IPS DF 6.9 (cell line): Measurements from ENCODE around the gene SPG11.

Source experiments
- DNase-seq: peaks from one replicate; pipeline ENCODE4 v3.0.0-alpha.2; 2013; ENCODE audit warnings: low read depth, low spot score
- H3K27ac ChIP-seq: one replicate; pipeline ENCODE4 v1.5.1; 2013; ENCODE audit warnings: low read length, control low read depth
- H3K27me3 ChIP-seq: 2 replicates; pipeline ENCODE4 v1.6.1; 2013; ENCODE audit warnings: mild to moderate bottlenecking, low read length; ENCODE audit not compliant: control insufficient read depth, insufficient read depth
- H3K36me3 ChIP-seq: 2 replicates; pipeline ENCODE4 v1.6.1; 2013; ENCODE audit warnings: low read length; ENCODE audit not compliant: control insufficient read depth, insufficient read depth
- H3K4me1 ChIP-seq: 2 replicates; pipeline ENCODE4 v1.6.1; 2013; ENCODE audit warnings: low read length; ENCODE audit not compliant: control insufficient read depth, insufficient read depth
- H3K4me3 ChIP-seq: 2 replicates; pipeline ENCODE4 v1.5.1; 2013; ENCODE audit warnings: mild to moderate bottlenecking, low read length
- H3K9me3 ChIP-seq: 2 replicates; pipeline ENCODE4 v1.6.1; 2013; ENCODE audit warnings: low read length, inconsistent platforms; ENCODE audit not compliant: control insufficient read depth, insufficient read depth
- whole genome bisulfite sequencing: extraction: QIAGEN DNeasy Blood & Tissue Kit; methylation state at CpG from one replicate; pipeline ENCODE4 v1.1.7; 2013; ENCODE audit warnings: mixed read lengths, missing lambda C conversion rate; ENCODE audit not compliant: insufficient read length, insufficient coverage; 5-methylcytosine and 5-hydroxymethylcytosine counted together

Gene SPG11

DNA sequence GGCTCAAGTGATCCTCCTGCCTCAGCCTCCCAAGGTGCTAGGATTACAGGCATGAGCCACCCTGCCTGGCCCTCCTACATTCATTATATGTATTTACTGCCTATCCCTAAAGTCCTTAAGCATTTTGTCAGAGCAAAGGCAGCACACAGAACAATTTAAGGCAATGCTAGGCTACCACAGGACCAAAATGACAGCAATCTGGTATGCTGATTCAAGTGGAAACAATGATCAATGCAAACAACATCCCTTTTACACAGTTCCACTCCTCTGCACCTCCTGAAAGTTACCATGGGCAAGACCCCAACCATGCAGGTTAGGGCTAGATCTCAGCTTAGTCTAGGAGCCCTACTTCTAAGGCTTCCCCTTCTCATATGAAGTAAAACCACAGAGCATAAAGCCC, 40.3 kb downstream of the SPG11 start:
- H3K4me1 ChIP-seq: no peaks in the 10 kb centered on the region

GRCh38 chr15:44620081-44620480, 43.4 kb downstream of the SPG11 start:
- Histone ChIP-seq H3K9me3 (no peaks in the 10 kb centered on the region), H3K27ac (no peak overlapping the region), H3K4me3 (no peak overlapping the region), H3K36me3 (no peaks in the 10 kb centered on the region), H3K4me1 (no peaks in the 10 kb centered on the region), H3K27me3 (no peaks in the 10 kb centered on the region)
- WGBS: no CpG with 5 or more reads among the region's 1 CpG
- DNase-seq: no peak

More for the DNA sequence above, 40.3 kb downstream of the SPG11 start:
- H3K27ac ChIP-seq: no peak overlapping the region
- H3K4me3 ChIP-seq: no peak overlapping the region
- no peaks in the 10 kb centered on the region for H3K27me3 ChIP-seq
- no peaks in the 10 kb centered on the region for H3K9me3 ChIP-seq
- no peaks in the 10 kb centered on the region for H3K36me3 ChIP-seq
- no peak for DNase-seq

DNA sequence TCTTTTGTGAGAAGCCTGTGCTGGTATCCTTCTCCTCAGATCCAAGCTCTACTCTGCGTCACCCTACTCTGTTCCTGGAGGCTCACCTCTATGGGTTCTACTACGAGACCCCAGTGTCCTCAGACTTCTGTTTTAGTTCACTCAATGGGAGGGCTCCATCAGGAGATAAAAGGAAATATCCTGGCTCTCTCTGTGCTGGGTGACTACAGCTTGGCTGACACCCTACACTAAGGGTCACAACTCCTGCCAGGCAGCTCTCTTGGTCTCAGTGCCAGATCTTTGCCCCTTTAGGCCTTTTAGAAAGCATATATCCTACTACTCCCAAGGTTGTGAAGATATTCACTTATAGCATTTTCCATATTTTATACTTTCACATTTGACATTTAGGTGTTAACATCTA, 46.5 kb downstream of the SPG11 start:
- Histone ChIP-seq H3K27ac (no peak overlapping the region), H3K9me3 (no peaks in the 10 kb centered on the region), H3K27me3 (no peaks in the 10 kb centered on the region), H3K4me1 (no peaks in the 10 kb centered on the region), H3K36me3 (0 out of 2 replicates have a peak, but pooled peaks cover 2% of the 10 kb centered on the region), H3K4me3 (no peak overlapping the region)
- no CpG with 5 or more reads among the region's 2 CpGs for WGBS
- DNase-seq: no peak

DNA sequence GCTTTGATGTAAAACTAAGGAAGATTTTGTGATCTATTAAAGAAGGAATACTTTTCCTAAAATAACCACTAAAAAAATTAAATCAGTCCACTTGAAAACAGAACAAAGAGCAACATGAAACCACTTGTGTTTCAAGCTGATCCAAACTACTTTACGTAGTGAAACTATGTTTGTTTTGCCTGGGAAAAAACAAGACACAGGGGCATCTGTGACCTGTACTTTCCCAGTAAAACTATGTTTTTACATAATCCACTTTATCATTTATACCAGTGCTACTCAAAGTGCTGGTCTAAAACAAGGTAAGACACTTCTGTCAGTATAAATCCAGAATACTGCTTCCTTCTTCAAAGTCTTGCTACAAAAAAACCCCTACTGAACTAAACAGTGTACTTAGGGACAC, 56.7 kb downstream of the SPG11 start:
- no peak for DNase-seq
- Histone ChIP-seq H3K9me3 (no peaks in the 10 kb centered on the region), H3K27me3 (no peaks in the 10 kb centered on the region), H3K27ac (no peak overlapping the region), H3K36me3 (no peaks in the 10 kb centered on the region), H3K4me3 (no peak overlapping the region), H3K4me1 (no peaks in the 10 kb centered on the region)
- WGBS: no CpG with 5 or more reads among the region's 1 CpG

DNA sequence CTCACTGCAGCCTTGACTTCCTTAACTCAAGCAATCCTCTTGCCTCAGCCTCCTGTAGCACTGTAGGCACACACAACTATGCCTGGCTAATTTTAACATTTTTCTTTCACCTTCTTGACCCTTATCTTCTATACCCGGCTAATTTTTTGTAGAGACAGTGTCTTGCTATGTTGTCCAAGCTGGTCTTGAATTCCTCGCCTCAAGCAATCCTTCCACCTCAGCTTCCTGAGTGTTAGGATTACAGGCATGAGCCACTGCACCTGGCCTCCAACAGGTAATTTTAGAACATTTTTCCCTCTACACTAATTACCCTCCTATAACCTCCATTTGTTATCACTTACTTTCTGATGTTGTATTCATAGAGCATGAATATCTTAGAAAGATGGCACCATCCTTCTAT, 60.3 kb downstream of the SPG11 start:
- no peak overlapping the region for H3K4me3 ChIP-seq
- H3K27me3 ChIP-seq: no peaks in the 10 kb centered on the region
- WGBS: no CpG with 5 or more reads among the region's 2 CpGs
- no peaks in the 10 kb centered on the region; the same call in 1 of the 2 replicates for H3K36me3 ChIP-seq
- H3K9me3 ChIP-seq: no peaks in the 10 kb centered on the region
- no peaks in the 10 kb centered on the region for H3K4me1 ChIP-seq
- H3K27ac ChIP-seq: no peak overlapping the region
- DNase-seq: no peak

- Histone ChIP-seq H3K9me3 (no peaks in the 10 kb centered on the region), H3K27ac (no peak overlapping the region), H3K4me1 (no peaks in the 10 kb centered on the region), H3K27me3 (no peaks in the 10 kb centered on the region), H3K4me3 (no peak overlapping the region), H3K36me3 (peaks cover 6% of the 10 kb centered on the region; the same call in 1 of the 2 replicates)
- WGBS: no CpG with 5 or more reads among the region's 5 CpGs
- no peak for DNase-seq
Observed at GRCh38 chr15:44598892-44599291, 64.6 kb downstream of the SPG11 start.

DNA sequence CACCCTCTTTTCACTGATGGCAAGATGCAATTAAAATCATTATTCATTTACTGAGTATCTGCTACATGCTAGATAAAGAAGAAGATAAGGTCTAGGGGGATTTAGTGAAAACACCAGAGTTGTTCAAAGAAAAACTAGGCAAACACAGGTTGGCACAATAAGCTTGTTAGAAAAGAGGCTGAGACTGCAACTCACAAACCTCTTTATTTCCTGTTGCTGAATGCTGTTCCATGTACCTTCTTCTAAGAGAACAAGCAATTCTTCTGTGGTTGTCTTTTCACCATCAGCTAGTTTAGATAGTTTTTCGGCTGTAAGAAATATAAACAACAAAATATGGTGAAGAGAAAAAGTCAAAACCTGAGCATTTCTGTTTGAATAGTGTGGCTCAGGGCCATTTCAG, 65.4 kb downstream of the SPG11 start:
- Histone ChIP-seq H3K4me3 (no peak overlapping the region), H3K27ac (no peak overlapping the region), H3K4me1 (no peaks in the 10 kb centered on the region), H3K27me3 (no peaks in the 10 kb centered on the region), H3K36me3 (peaks cover 6% of the 10 kb centered on the region; the same call in 1 of the 2 replicates), H3K9me3 (no peaks in the 10 kb centered on the region)
- no CpG with 5 or more reads among the region's 1 CpG for WGBS
- DNase-seq: no peak

DNA sequence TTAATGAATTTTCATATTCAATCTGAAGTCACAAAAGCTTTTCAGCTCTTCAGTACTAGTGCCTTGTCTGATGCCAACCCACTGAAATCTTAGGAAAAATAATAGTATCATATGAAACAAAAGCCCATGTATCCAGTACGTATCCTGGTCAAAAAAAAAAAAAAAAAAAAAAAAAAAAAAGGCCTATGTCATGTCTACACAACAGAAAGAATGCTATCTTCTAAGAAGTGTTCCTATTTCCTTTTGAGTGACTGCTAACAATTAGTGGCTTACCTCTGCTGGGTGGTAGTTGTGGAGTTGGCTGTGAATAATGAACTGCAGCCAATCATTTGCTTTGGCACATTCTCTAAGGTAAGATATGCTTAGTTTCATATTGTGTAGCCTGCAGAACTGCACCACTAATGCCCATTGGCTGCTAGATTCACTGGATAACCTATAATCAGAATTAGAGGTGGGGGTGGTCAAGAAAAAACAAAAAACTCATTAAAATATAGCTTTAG, 66.9 kb downstream of the SPG11 start:
- Histone ChIP-seq H3K27me3 (no peaks in the 10 kb centered on the region), H3K36me3 (peaks cover 6% of the 10 kb centered on the region; the same call in 1 of the 2 replicates), H3K4me3 (no peak overlapping the region), H3K4me1 (no peaks in the 10 kb centered on the region), H3K9me3 (no peaks in the 10 kb centered on the region), H3K27ac (no peak overlapping the region)
- DNase-seq: no peak
- WGBS: no CpG with 5 or more reads among the region's 1 CpG

- DNase-seq: no peak
- H3K4me3 ChIP-seq: no peak overlapping the region
- no peaks in the 10 kb centered on the region for H3K27me3 ChIP-seq
- no peaks in the 10 kb centered on the region for H3K9me3 ChIP-seq
- WGBS: no CpG with 5 or more reads among the region's 3 CpGs
- no peak overlapping the region for H3K27ac ChIP-seq
- H3K4me1 ChIP-seq: no peaks in the 10 kb centered on the region
- peaks cover 6% of the 10 kb centered on the region; the same call in 1 of the 2 replicates for H3K36me3 ChIP-seq
Observed at GRCh38 chr15:44595656-44596510, 67.6 kb downstream of the SPG11 start.

- peaks cover 6% of the 10 kb centered on the region; the same call in 1 of the 2 replicates for H3K36me3 ChIP-seq
- no peak overlapping the region for H3K27ac ChIP-seq
- WGBS: no CpG with 5 or more reads among the region's 1 CpG
- DNase-seq: no peak
- no peak overlapping the region for H3K4me3 ChIP-seq
- H3K9me3 ChIP-seq: no peaks in the 10 kb centered on the region
- no peaks in the 10 kb centered on the region for H3K27me3 ChIP-seq
- H3K4me1 ChIP-seq: no peaks in the 10 kb centered on the region
Observed at GRCh38 chr15:44595246-44595645, 68.2 kb downstream of the SPG11 start.
